GM12891 (cell line): ENCODE results near the gene MBD5.

Experiments
- DNase-seq: peaks from one replicate; pipeline ENCODE4 v3.0.0; 2011; ENCODE audit warnings: low spot score; ENCODE audit not compliant: insufficient read length
- FAIRE-seq: peaks from 2 replicates; lab custom pipeline; 2011; peaks lifted over from hg19 to GRCh38; lab: Jason Lieb, UNC
- PAX5 ChIP-seq: IDR thresholded peaks from 2 replicates; pipeline ENCODE4 v1.6.1; 2011; ENCODE audit warnings: low read length, moderate library complexity, mild to moderate bottlenecking; ENCODE audit not compliant: insufficient read depth, severe bottlenecking
- POLR2A ChIP-seq: IDR thresholded peaks from 2 replicates; pipeline ENCODE4 v1.6.1; 2011; ENCODE audit warnings: low read depth, low read length, control low read depth
- POLR2AphosphoS5 ChIP-seq: IDR thresholded peaks from 2 replicates; pipeline ENCODE4 v1.6.1; 2011; ENCODE audit warnings: low read depth, low read length, control low read depth
- POU2F2 ChIP-seq: IDR thresholded peaks from 2 replicates; pipeline ENCODE4 v1.6.1; 2011; ENCODE audit warnings: low read depth, mild to moderate bottlenecking, control low read depth, low read length, moderate library complexity
- SPI1 ChIP-seq: IDR thresholded peaks from 2 replicates; pipeline ENCODE4 v1.6.1; 2011; ENCODE audit warnings: low read depth, low read length, control low read depth
- TAF1 ChIP-seq: IDR thresholded peaks from 2 replicates; pipeline ENCODE4 v1.6.1; 2011; ENCODE audit warnings: low read depth, low read length, control low read depth

The MBD5 gene

GRCh38 chr2:148202237-148202636 lies 181.3 kb downstream of the MBD5 start:
- FAIRE-seq (no peak), DNase-seq (no peak)
- TF ChIP-seq POLR2AphosphoS5 (no peak), POU2F2 (no peak), POLR2A (no peak), SPI1 (no peak), TAF1 (no peak), PAX5 (no peak)

GRCh38 chr2:148207111-148207510 lies 186.2 kb downstream of the MBD5 start:
- no peak for FAIRE-seq
- TF ChIP-seq POLR2A, result no peak
- TF ChIP-seq POLR2AphosphoS5, result no peak
- TF ChIP-seq SPI1, result no peak
- TF ChIP-seq PAX5, result no peak
- no peak for TF ChIP-seq TAF1
- no peak for TF ChIP-seq POU2F2
- DNase-seq, result no peak

DNA sequence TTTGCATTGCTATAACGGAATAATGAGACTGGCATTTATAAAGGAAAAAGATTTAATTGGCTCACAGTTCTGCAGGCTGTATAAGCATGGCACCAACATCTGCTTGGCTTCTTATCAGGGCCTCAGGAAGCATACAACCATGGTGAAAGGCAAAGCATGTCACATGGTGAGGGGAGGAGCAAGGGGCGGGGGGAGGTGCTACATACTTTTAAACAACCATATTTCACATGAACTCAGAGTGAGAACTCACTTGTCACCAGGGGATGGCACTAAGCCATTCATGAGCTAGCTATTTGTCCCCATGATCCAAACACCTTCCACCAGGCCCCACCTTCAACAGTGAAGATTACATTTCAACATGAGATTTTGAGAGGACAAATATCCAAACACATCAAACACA lies 188.7 kb downstream of the MBD5 start:
- DNase-seq (no peak), FAIRE-seq (no peak)
- TF ChIP-seq POU2F2, result no peak
- no peak for TF ChIP-seq TAF1

- FAIRE-seq (peak; percentile 13), DNase-seq (no peak)
- TF ChIP-seq POLR2AphosphoS5, result no peak
- TF ChIP-seq SPI1, result no peak
- TF ChIP-seq TAF1, result no peak
- TF ChIP-seq PAX5, result no peak
- TF ChIP-seq POU2F2, result no peak
- no peak for TF ChIP-seq POLR2A
Measured at GRCh38 chr2:148218326-148219075, 197.6 kb downstream of the MBD5 start.

GRCh38 chr2:148221166-148221565 lies 200.3 kb downstream of the MBD5 start:
- FAIRE-seq (no peak), DNase-seq (no peak)
- TF ChIP-seq POLR2AphosphoS5 (no peak), TAF1 (no peak), POU2F2 (no peak), POLR2A (no peak), PAX5 (no peak), SPI1 (no peak)

- FAIRE-seq (no peak), DNase-seq (no peak)
- TF ChIP-seq SPI1 (no peak), POU2F2 (no peak), POLR2AphosphoS5 (no peak), POLR2A (no peak), PAX5 (no peak), TAF1 (no peak)
Measured at GRCh38 chr2:148221926-148222325, 201.0 kb downstream of the MBD5 start.

DNA sequence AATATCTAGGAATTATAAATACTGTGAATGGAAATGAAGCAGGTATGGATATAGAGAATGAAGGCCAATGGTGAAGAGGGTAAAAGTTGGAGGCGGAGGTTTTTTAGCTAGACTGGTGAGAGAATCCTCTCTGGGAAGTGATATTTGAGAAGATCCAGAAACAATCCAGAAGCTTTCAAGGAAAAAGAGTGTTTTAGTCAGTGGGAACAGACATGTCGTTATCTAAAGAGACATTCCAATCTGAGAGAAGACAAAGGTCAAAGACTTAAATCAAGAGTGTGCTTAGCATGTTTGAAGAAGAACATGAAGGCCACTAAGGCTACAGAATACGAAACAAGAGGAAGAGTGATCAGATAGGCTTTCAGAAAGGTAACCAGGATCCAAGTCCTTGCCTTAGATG lies 211.0 kb downstream of the MBD5 start:
- no peak for DNase-seq
- no peak for FAIRE-seq
- TF ChIP-seq SPI1 (no peak), TAF1 (no peak), POU2F2 (no peak), POLR2AphosphoS5 (no peak), POLR2A (no peak), PAX5 (no peak)

- no peak for FAIRE-seq
- no peak for DNase-seq
- no peak for TF ChIP-seq TAF1
- no peak for TF ChIP-seq SPI1
- TF ChIP-seq PAX5, result no peak
- no peak for TF ChIP-seq POLR2A
- no peak for TF ChIP-seq POU2F2
- no peak for TF ChIP-seq POLR2AphosphoS5
Measured at GRCh38 chr2:148234143-148234542, 213.3 kb downstream of the MBD5 start.

GRCh38 chr2:148237911-148238310 lies 217.0 kb downstream of the MBD5 start:
- no peak for TF ChIP-seq POU2F2
- TF ChIP-seq PAX5, result no peak
- no peak for TF ChIP-seq TAF1
- TF ChIP-seq SPI1, result no peak
- no peak for TF ChIP-seq POLR2A
- TF ChIP-seq POLR2AphosphoS5, result no peak
- DNase-seq, result no peak
- no peak for FAIRE-seq

- DNase-seq (no peak), FAIRE-seq (no peak)
- no peak for TF ChIP-seq SPI1
- TF ChIP-seq TAF1, result no peak
- TF ChIP-seq POLR2A, result no peak
- no peak for TF ChIP-seq POU2F2
- no peak for TF ChIP-seq POLR2AphosphoS5
- no peak for TF ChIP-seq PAX5
Measured at GRCh38 chr2:148238561-148238960, 217.7 kb downstream of the MBD5 start.
